NCI-H526 (cell line): ENCODE measurements around the gene MED12L.
"Not testable (repeated sequence)": the region's sequence is repeated elsewhere in the genome, so short reads cannot be mapped to it uniquely, and the experiment has no call there.

Experiments used
- DNase-seq, 2 experiments: peaks; one replicate each; lab custom pipeline; 2025; lab: John Stamatoyannopoulos, UW

MED12L gene

DNA sequence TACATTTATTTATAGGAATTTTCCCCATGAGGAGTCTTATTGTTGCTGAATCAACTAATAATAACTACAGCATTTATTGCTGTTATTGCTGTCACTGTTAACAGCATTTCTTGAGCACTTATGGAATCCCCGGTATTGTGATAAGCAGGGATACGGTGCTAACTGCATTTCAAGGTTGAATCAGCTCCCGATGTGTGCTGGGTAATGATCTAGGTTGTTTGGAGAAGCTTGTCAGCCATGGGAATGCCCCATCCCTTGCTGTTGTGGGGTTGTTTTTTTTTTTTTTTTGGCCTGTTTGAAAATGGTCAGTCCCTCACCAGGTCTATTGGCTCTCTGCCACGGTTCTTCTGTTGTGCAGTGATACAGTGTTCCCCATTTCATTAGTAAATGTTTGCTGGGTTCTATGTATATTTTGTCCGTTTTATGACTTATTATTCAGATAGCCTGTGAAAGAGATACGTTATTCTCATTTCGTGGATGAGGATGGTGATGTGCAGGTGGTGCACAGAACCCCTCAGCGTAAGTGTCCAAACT lies 48.5 kb downstream of the MED12L start:
- DNase-seq = no peak

DNA sequence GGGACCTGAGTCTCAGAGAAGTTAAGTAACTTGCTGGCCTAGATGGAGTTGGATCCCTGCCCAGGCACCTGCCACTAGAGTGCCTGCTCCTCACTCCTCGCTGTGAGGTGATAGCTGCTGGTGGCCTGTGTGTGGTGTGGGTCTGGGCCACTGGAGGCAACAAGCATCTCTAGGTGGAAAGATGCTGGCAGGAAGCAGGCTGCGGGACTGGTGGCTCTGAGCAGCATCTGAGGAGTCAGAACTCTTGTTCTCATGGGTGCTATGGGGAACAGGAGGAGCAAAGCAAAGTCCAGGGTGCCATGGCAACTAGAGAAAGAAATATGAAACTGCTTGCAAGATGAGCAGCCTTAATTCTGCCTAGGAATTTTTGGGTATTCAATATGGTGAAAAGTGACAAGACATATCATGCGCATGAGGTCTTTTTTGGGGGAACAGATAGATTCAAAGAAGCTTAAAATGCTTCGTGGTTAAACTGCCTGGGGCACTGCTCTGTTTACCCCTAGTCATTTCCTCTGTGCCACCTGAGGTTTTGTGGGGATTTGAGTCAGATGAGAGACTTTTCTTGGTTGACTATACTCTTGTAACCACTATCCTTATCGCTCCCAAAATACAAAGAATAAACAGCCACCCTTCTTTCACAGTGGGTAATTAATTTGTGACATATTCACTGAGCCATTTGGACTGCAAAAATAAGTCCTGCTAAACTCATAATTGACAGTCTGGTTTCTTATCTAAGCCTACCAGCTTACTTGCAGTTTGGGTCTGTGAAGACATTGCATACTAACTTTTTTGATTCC lies 50.3 kb downstream of the MED12L start:
- DNase-seq = no peak

DNA sequence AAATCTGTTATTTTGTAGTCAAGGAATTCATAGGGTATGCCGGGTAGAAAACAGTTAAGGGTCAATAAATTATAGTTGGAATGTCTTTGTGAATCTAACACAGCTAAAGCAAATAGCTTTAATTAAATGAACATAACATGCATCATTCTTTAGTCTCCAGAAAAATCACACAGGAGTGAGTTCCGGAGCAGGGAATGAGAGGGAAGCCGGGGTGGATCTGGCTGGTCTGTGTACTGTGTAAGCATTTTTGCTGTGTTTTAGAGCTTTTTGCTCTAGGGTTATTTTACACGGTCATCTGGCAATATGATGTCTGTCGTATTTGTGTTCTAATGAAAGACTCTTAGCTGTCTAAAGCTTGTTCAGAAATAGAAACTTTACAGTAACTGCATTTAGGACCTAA lies 57.5 kb downstream of the MED12L start:
- DNase-seq = no peak

DNA sequence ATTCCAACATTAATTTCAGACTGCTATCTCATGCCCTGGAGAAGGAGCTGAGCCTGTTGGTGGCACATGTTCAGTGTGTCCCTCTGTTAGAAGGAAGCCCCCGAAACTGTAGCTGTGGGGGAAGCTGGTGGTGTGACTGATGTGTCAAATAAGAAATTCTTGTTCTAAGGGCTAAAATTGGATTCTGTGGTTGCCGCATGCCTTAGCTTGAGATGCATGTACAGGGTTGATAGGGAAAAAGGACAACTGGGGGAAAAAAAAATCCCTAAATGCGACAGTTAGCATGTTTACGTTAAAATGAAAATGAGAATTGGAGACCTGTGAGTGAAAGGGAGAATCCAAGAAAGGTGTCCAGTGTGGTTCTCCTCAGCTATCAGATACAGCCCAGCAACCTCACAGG lies 58.6 kb downstream of the MED12L start:
- DNase-seq = no peak

DNA sequence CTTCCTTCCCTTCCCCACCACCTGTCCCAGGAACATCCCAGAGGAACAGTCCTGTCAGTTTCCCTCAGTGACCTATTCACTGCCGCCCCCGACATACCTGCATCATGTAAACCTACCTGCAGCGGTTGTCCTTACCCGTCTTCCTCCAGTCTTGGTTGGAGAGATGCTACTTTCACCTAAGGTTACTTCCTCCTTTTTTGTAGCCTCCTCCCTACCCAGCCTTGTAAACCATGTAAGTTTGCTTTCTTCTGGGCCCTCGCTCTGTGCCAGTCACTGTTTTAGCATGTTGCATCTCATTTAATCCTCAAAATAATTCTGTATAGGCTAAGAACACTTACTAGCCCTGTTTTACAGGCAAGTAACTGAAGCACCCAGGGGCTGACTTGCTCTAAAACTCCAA lies 59.3 kb downstream of the MED12L start:
- no peak for DNase-seq

DNA sequence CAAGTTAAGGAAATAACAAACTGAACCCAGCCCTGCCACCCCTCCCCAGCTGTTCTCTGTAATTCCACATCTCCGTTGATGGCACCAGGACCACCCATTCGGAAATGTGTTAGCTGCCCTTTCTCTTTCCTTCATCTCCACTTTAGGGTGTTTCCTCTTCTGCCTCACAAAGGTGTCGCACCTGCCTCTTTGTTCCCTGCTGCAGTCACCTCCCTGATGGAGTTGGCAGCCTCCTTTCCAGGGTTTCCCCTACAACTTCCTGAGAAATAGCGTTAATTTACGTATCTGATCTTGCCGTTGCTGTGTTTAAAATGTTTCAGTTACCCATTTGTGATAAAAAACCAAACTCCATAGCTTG lies 60.2 kb downstream of the MED12L start:
- DNase-seq = no peak

DNA sequence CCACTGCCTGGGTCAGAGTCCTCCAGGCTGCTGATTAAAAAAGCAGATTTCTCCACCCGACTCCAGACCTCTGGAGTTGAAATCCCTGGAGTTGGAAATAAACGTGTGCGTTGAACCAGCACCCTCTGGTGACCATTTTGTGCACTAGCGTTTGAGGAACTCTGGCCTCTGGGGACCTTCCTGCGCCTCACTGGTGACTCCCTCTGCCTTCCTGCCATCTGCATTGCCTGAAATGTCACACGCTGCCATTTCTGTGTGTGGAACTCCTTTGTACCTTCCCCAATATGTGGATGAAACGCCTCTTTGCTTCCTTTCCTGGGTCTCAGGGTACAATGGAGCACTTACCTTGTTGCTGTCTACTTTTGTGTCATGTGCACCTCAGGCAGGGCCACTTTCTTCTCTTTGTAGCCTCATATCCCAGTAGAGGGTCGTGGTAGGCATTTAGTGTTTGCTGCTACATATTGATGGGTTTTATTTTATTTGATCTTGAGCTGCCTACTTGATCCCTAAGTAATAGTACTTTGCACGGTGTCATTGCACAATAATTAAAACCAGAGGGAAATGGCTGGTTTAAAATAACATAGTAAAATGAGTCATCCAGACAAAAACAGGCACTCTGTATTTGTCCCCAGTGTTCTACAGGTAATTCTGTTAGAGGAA lies 60.7 kb downstream of the MED12L start:
- DNase-seq = peak; percentile 84 to 94

DNA sequence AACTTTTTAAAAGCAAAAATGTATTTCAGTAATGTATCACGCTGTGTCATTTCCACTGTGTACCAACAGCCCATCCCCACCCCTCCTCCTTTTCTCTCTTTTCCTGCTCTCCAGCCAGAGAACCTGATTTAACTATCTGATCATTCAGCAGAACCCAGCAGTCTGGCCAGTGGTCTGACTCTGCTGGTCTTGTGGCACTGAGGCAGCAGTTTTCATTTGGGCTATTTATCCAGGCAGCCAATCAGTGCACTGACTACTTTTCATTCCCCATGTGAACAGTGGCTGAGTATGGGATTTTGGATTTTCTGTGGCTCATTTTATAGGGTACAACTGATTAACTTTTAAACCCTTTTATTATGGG lies 61.2 kb downstream of the MED12L start:
- no peak for DNase-seq

DNA sequence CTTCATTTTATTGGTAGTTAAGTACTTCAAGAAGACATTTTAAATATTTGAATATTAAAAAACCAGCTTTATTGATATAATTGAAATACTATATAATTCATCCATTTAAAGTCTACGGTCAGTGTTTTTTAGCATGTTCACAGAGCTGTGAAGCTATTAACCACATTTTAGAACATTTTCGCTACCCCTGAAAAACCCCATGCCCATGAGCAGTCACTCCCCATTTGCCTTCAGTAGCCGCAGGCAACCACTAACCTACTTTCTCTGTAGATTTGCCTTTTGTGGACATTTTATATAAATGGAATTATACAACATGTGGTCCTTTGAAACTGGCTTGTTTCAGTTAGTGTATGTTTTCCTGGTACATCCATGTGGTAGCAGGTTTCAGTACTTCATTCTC lies 61.8 kb downstream of the MED12L start:
- DNase-seq = no peak

DNA sequence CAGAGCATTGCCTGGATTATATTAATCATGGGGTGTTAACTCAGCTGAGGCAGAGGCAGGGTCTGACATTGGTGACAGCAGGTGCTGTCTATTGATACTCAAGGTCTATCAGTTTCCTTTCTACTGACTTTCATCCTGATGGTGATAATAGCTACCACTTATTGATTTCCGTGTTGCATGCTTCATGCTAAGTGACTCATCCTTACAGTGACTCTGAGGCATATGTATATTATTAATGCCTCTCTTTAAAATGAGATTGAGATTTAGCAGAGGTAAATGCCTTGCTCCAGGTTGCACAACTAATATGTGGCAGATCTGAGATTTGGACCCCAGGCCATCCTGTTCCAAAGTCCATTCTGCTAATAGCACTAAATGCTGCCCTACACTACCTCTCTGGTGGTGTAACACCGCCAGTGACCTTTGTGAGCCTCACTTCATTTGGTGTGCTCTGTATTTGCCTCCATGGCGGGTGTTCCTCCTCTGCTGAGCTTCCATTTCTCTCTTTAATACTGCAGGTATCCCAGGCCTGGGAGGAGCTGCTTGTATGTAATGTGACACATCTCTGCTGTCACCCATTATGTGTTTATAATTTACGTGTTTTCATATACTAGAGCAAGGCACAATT lies 67.1 kb downstream of the MED12L start:
- DNase-seq = peak; percentile 28 to 30

DNA sequence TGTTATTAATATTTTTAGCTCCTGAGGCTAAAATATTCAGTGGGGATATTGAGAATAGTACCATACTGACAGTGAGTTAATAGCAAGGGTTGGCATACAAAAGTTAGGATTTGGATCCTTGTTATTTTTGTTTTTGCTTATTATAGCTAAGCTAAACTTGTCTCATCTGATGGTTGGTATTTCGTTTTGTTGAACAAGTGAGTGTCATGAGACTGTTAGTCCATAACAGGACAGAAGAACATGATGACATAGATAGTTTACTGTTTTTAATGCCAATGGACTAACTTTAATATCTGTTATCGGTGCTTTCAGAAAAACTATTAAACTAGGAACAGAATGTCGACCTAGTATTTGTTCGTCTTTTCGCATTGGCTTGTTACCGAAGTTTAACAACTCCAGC lies 69.1 kb downstream of the MED12L start:
- DNase-seq = no peak

DNA sequence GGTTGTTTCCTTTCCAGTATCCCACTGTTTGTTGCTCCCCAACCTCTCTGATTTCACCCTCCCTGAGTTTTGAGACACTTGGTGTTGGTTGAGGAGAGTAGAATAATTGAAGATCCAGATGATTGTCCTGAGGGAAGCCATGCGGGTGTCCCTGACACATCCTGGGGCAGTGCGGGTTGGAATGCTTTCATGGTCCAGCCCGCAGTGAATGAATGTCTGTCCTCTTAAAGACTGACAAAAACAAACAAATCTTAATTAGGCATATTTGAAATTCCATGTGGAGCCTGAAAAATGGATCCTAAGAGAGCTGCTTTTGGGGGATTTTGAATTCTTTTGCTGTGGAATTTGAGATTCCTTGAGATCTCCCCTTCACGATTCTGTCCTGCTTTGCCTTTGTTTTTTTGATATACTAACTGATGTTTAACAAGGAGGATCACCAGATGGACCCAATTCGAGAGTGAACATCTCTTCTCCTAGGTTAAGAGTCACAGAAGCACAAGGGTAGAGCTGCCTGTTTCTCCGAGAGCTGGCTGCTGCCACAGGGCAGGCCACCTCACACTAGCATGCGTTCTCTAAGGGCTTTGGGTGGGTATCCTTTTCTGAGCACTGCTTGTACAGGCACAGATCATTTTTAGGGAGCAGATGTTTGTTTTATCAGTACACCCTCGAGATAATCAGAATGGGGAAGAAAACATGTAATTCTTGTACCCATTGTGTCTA lies 70.1 kb downstream of the MED12L start:
- no peak for DNase-seq

DNA sequence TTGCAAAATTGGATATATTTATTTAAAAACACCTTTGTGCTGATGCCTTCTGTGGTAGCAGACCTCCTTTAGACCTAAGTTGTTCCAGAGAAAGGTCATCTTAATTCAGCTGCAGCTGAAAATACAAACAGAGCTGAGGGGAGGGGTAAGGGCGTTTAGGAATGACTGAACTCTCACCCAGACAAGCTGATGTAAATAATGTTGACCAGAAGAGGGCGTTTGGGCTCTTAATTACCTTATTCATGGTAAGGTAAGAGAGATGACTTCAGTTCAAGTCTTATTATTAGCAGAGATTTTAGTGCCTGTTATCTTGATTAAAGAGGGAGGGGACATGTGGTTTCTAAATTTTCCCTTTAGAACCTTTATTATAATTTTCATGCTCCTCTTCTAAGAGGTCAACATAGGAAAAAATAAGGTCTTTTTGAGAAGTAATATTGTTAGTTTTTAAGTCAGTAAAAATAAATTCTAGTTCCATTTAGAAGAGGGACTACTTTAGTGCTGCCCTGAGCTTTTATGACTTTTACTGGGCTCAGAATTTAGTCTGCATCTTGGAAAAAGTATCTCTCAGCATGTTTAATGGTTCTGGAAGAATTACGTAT lies 71.3 kb downstream of the MED12L start:
- peak; percentile 73 to 92 for DNase-seq

DNA sequence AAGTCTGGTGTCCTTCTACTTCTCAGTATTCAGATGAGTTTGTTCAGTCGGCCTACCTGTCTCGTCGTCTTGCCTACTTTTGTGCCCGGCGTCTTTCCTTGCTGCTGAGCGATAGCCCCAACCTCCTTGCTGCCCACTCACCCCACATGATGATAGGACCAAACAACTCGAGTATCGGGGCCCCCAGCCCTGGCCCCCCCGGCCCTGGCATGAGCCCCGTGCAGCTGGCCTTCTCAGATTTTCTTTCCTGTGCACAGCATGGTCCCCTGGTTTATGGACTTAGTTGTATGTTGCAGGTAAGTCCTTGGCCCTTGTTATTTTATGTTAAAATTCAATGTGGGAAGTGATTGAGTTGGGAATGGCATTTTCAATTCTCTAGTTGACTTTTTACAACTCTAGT lies 74.3 kb downstream of the MED12L start:
- DNase-seq = no peak

DNA sequence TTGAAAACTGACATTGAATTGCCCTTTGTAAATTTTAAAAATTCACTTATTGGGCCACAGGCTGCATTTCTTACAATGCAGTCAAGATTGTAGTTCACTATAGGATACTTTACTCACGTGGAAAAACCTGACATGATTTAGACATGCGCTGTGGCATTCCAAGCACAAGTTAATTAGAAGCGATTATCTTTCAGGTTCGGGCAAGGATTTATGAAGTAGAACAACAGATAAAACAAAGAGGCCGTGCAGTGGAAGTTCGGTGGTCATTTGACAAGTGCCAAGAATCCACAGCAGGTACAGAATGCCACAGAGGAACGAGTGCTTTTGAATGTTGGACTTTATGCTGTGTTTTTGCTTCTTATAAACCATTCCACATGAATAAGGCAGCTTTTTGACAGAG lies 79.8 kb downstream of the MED12L start:
- no peak for DNase-seq

DNA sequence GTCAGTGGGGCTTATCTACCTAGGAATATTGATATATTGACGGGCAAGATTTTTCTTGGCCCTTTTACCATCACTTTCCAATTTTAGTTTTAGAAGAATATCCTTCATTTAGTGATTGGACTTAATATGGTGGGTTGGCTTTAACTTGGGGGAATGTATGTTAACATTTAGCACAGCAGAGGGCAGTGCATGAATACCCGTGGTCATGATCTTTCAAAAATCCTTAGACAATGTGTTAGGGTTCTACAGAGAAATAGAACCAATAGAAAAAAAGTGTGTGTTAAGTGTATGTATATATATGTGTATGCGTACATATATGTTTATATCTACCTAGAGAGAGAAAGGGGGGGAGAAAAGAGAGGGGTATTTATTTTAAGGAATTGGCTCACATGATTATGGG lies 80.7 kb downstream of the MED12L start:
- DNase-seq = no peak

DNA sequence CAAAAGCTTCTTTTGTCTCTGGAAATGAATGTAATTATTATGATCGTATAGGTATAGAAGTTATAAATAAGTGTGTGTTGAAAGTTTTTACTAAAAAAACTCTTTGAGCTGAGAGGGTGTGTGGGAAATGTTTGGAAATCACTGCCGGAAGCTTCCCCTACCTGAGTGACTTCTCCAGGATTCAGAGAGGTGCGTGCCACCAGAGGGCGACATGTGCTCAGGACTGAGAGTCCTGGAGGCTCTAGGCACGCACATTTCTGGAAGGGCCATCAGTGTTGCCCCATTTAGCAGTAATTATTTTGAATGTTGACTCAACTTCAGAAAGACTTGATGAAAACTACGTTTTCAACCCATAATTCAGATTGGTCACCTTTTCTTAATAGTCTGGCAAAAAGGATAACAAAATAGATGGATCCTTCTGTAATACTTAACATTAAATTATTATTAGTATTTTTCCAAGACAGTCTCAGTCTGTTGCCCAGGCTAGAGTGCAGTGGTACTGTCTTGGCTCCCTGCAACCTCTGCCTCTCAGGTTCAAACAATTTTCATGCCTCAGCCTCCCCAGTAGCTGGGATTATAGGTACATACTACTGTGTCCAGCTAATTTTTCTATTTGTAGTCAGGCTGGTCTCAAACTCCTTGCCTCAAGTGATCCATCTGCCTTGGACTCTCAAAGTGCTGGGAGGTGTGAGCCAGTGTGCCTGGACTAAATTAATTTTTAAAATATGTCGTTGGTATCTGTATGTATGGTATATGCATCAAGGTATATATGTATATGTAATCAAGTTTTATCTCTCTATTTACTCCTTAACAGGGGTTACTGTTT lies 83.0 kb downstream of the MED12L start:
- DNase-seq = peak; percentile 40 to 84

DNA sequence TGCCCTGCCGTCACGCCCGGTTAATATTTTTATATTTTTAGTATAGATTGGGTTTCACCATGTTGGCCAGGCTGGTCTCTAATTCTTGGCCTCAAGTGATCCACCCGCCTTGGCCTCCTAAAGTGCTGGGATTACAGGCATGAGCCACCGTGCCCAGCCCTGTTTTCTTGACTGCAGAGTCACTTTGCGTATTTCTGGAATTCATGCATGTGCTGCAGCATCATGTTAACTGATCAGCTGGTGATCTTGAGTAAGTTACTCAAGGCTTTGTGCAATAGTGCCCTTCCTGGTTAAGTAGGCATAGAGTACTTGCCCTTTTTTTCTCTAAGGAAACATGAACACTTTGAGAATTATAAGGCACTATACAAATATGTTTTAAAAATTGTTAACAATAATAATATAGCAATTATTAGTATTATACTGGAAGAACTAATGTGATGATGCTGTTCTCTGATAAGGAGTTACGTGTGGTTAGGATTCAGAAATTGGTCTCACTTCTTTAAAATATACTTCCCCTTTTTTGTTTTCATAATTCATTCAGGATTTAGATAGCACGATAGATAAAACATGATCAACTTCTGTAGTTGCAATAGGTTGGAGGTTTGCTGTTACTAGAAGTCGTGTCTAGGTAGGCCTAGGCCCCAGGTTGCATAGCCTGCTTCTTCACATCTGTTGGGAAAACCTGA lies 83.9 kb downstream of the MED12L start:
- no peak for DNase-seq

DNA sequence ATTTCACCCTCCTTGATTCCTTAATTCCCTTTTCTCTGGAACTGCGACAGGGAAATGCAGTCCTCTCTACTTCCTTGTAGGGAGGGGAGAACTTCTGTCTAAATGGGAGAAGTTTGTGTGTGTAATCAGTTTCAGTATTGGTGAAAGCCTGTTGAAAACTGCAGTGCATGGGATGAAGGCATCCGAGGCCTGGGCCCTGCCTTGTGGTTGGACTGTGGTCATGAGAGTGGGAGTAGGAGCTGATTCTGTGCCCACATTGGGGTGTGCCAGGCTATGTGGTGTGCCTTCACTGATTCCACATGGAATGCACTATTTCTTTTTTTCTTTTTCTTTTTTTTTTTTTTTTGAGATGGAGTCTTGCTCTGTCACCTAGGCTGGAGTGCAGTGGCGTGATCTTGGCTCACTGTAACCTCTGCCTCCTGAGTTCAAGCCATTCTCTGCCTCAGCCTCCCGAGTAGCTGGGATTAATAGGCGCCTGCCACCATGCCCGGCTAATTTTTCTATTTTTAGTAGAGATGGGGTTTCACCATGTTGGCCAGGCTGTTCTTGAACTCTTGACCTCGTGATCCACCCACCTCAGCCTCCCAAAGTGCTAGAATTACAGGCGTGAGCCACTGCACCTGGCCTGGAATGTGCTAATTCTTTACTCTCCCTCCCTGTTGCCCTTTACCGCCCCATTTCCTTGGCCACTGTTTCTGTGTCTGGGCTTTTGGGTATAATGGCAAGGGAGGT lies 84.7 kb downstream of the MED12L start:
- not testable (repeated sequence) for DNase-seq
